GM12891 (cell line): Measurements from ENCODE around the gene KIRREL2.
"Not testable (repeated sequence)": the region's sequence is repeated elsewhere in the genome, so short reads cannot be mapped to it uniquely, and the experiment has no call there.

Experiments used
- DNase-seq: peaks from one replicate; pipeline ENCODE4 v3.0.0; 2011; ENCODE audit warnings: low spot score; ENCODE audit not compliant: insufficient read length
- FAIRE-seq: peaks from 2 replicates; lab custom pipeline; 2011; peaks lifted over from hg19 to GRCh38; lab: Jason Lieb, UNC
- PAX5 ChIP-seq: IDR thresholded peaks from 2 replicates; pipeline ENCODE4 v1.6.1; 2011; ENCODE audit warnings: low read length, moderate library complexity, mild to moderate bottlenecking; ENCODE audit not compliant: insufficient read depth, severe bottlenecking
- POLR2A ChIP-seq: IDR thresholded peaks from 2 replicates; pipeline ENCODE4 v1.6.1; 2011; ENCODE audit warnings: low read depth, low read length, control low read depth
- POLR2AphosphoS5 ChIP-seq: IDR thresholded peaks from 2 replicates; pipeline ENCODE4 v1.6.1; 2011; ENCODE audit warnings: low read depth, low read length, control low read depth
- POU2F2 ChIP-seq: IDR thresholded peaks from 2 replicates; pipeline ENCODE4 v1.6.1; 2011; ENCODE audit warnings: low read depth, mild to moderate bottlenecking, control low read depth, low read length, moderate library complexity
- SPI1 ChIP-seq: IDR thresholded peaks from 2 replicates; pipeline ENCODE4 v1.6.1; 2011; ENCODE audit warnings: low read depth, low read length, control low read depth
- TAF1 ChIP-seq: IDR thresholded peaks from 2 replicates; pipeline ENCODE4 v1.6.1; 2011; ENCODE audit warnings: low read depth, low read length, control low read depth

The KIRREL2 gene

DNA sequence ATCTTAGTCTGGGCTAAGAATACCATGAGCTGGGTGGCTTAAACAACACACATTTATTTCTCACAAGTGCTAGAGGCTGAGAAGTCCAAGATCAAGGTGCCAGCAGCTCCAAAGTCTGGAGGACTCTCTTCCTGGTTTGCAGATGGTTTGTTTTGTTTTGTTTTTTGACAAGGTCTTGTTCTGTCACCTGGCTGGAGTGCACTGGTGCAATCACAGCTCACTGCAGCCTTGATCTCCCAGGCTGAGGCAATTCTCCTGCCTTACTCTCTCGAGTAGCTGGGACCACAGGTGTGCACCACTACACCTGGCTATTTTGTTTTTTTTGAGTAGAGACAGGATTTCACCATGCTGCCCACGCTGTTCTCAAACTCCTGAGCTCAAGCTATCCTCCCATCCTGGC lies 27.2 kb downstream of the KIRREL2 start:
- no peak for DNase-seq
- FAIRE-seq = peak; percentile 35
- peak; percentile 37; the same call in 1 of the 2 replicates for TF ChIP-seq POLR2A
- TF ChIP-seq PAX5 = no peak
- peak; percentile 61 for TF ChIP-seq POLR2AphosphoS5

GRCh38 chr19:35885225-35885738 lies 28.6 kb downstream of the KIRREL2 start:
- no peak for DNase-seq
- TF ChIP-seq SPI1 = no peak
- no peak for TF ChIP-seq POU2F2
- no peak for TF ChIP-seq TAF1
- peak; percentile 61; the same call in 1 of the 2 replicates for TF ChIP-seq POLR2AphosphoS5
- TF ChIP-seq PAX5 = no peak
- peak; percentile 72 for TF ChIP-seq POLR2A
- no peak for FAIRE-seq

DNA sequence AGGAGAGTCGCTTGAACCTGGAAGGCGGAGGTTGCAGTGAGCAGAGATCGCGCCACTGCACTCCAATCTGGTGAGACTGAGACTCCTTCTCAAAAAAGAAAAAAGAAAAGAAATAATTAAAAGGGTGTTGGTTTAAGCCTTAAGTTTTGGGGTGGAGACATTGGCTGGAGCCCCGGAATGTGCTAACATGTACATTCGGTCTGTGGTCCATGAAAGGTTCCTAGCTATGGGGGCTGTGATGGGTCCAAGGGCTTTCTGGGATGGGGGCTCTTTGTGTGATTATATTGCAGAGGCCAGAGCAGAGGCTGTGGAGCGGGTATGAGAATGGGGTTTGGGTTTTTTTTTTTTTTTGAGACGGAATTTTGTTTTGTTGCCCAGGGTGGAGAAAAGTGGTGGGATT lies 29.2 kb downstream of the KIRREL2 start:
- FAIRE-seq (no peak), DNase-seq (no peak)
- TF ChIP-seq SPI1 (no peak), PAX5 (no peak), POLR2A (no peak), POU2F2 (no peak), POLR2AphosphoS5 (no peak; the same call in 1 of the 2 replicates), TAF1 (no peak)

GRCh38 chr19:35887197-35887596 lies 30.5 kb downstream of the KIRREL2 start:
- no peak for FAIRE-seq
- peak; percentile 67 for TF ChIP-seq POLR2AphosphoS5
- no peak for TF ChIP-seq TAF1
- no peak for TF ChIP-seq SPI1
- peak; percentile 56; the same call in 1 of the 2 replicates for TF ChIP-seq POLR2A
- no peak for TF ChIP-seq PAX5
- TF ChIP-seq POU2F2 = peak; percentile 42; the same call in 1 of the 2 replicates
- no peak for DNase-seq

GRCh38 chr19:35888398-35888797 lies 31.7 kb downstream of the KIRREL2 start:
- TF ChIP-seq POLR2A (no peak), TAF1 (no peak), POLR2AphosphoS5 (no peak), POU2F2 (no peak), PAX5 (no peak), SPI1 (no peak)
- DNase-seq = no peak
- FAIRE-seq = no peak

DNA sequence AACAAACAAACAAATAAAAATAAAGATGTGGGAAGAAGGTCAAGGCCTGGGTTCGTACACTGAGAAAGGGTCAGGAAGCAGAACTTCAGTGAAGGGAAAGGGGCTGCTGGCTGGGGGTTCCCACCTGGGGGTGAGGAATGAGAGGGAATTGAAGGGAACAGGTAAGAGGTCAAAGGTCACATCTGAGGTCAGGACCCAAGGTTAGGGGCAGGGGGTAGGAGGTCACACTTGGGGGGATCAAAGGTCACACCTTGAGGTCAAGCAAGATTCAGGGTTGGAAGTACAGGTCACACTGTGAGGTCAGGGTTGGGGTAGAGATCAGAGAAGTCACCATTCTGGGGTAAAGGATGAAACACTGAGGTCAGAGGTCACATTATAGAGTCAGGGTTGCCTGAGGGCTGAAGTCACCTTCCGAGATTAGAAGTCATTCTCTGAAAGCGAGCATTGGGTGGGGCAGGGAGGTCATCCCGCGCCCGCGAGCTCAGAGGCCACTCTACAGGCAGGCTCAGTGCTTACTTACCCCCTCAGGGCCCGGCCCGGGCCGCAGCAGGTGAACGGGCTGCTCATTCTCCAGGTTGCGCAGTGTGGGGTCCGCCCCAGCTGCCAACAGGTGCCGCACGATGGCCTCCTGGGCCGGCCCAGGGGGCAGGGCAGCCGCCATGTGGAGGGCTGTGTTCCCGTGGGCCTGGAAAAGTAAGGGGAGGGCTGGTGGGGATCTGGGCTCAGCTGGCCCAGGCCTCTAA lies 32.8 kb downstream of the KIRREL2 start:
- FAIRE-seq (no peak), DNase-seq (no peak)
- TF ChIP-seq POLR2A (peak; percentile 1; the same call in 1 of the 2 replicates), SPI1 (no peak)

- FAIRE-seq = no peak
- TF ChIP-seq POLR2AphosphoS5 (peak; percentile 64), SPI1 (no peak), POLR2A (peak; percentile 22; the same call in 1 of the 2 replicates)
- no peak for DNase-seq
Observed at GRCh38 chr19:35890113-35890650, 33.5 kb downstream of the KIRREL2 start.

- DNase-seq, FAIRE-seq: not testable (repeated sequence)
- TF ChIP-seq POLR2A (0 out of 2 replicates have a peak, but pooled peaks have one; percentile 9), POLR2AphosphoS5 (peak; percentile 55; the same call in 1 of the 2 replicates)
Observed at GRCh38 chr19:35891819-35892218, 35.1 kb downstream of the KIRREL2 start.

DNA sequence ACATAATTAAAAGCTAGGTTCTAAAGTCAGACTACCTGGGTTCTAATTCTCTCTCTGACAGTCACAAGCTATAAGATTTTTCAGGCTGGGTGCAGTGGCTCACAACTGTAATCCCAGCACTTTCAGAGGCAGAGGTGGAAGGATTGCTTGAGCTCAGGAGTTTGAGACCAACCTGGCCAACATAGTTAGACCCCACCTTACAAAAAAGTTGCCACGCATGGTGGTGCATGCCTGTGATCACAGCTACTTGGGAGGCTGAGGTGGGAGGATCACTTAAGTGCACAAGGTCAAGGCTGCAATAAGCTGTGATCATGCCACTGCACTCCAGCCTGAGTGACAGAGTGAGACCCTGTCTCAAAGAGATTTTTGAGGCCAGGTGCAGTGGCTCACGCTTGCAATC lies 37.6 kb downstream of the KIRREL2 start:
- no peak for DNase-seq
- no peak for FAIRE-seq
- TF ChIP-seq POLR2AphosphoS5 (no peak; the same call in 1 of the 2 replicates), TAF1 (no peak), POU2F2 (no peak), PAX5 (no peak)
